ENCODE measurements around the gene AQP2.

The AQP2 gene

GRCh38 chr12:49956663-49957569, 6.4 kb downstream of the AQP2 start:
- DNase-seq: no peak

- no peak for DNase-seq
Observed at GRCh38 chr12:49957570-49957967, 7.0 kb downstream of the AQP2 start.

- no peak for DNase-seq
Observed at GRCh38 chr12:49959685-49960473, 9.3 kb downstream of the AQP2 start.

- no peak for DNase-seq
Observed at GRCh38 chr12:49960474-49961110, 10.1 kb downstream of the AQP2 start.

GRCh38 chr12:49961111-49961922, 10.8 kb downstream of the AQP2 start, which contains the start of gene AQP5:
Gene AQP5 (plus strand): TSS chr12:49961872. CDS start chr12:49962018, 146 bp downstream.
- DNase-seq: no peak

- no peak for DNase-seq
Observed at GRCh38 chr12:49961993-49962764, 11.6 kb downstream of the AQP2 start.

- DNase-seq: no peak
Observed at GRCh38 chr12:49962861-49963765, 12.6 kb downstream of the AQP2 start.

- DNase-seq: no peak
Observed at GRCh38 chr12:49963976-49964815, 13.7 kb downstream of the AQP2 start.

GRCh38 chr12:49964849-49965624, 14.5 kb downstream of the AQP2 start:
- DNase-seq: no peak

GRCh38 chr12:49965836-49966235, 15.3 kb downstream of the AQP2 start:
- DNase-seq: no peak

GRCh38 chr12:49966511-49967041, 16.0 kb downstream of the AQP2 start:
- DNase-seq: no peak

GRCh38 chr12:49967042-49967776, 16.7 kb downstream of the AQP2 start:
- DNase-seq: peak; percentile 43 to 79

GRCh38 chr12:49967777-49968250, 17.3 kb downstream of the AQP2 start:
- DNase-seq: no peak

- no peak for DNase-seq
Observed at GRCh38 chr12:49968471-49968870, 17.9 kb downstream of the AQP2 start.

GRCh38 chr12:49969027-49969426, 18.5 kb downstream of the AQP2 start:
- DNase-seq: no peak

GRCh38 chr12:49969651-49970429, 19.3 kb downstream of the AQP2 start:
- DNase-seq: no peak

GRCh38 chr12:49970658-49971057, 20.1 kb downstream of the AQP2 start:
- DNase-seq: no peak

All from NCI-H1930 (cell line).